Measurements from ENCODE around the gene PRLH.
"Not testable (repeated sequence)": the region's sequence is repeated elsewhere in the genome, so short reads cannot be mapped to it uniquely, and the experiment has no call there.

The PRLH gene

GRCh38 chr2:237583385-237584295 is 17.3 kb downstream of the PRLH start:
- DNase-seq = no peak

- DNase-seq = no peak
Observed at GRCh38 chr2:237585590-237586221, 19.3 kb downstream of the PRLH start.

- no peak for DNase-seq
Observed at GRCh38 chr2:237588044-237588696, 21.8 kb downstream of the PRLH start.

GRCh38 chr2:237590272-237591140 is 24.1 kb downstream of the PRLH start, which contains the start of gene RAB17:
TSS of gene RAB17 (minus strand) at chr2:237590734. CDS start at chr2:237586154, 4,580 bp downstream.
- DNase-seq = no peak

- no peak for DNase-seq
Observed at GRCh38 chr2:237591141-237591881, 24.9 kb downstream of the PRLH start.

- DNase-seq = no peak
Observed at GRCh38 chr2:237592425-237592980, 26.1 kb downstream of the PRLH start.

- DNase-seq = no peak
Observed at GRCh38 chr2:237593036-237593435, 26.7 kb downstream of the PRLH start.

GRCh38 chr2:237593596-237594320 is 27.4 kb downstream of the PRLH start:
- DNase-seq = no peak

GRCh38 chr2:237594514-237594871 is 28.1 kb downstream of the PRLH start:
- DNase-seq = no peak

GRCh38 chr2:237595829-237596519 is 29.6 kb downstream of the PRLH start:
- DNase-seq = not testable (repeated sequence)

GRCh38 chr2:237596520-237597195 is 30.3 kb downstream of the PRLH start:
- no peak for DNase-seq

- DNase-seq = no peak
Observed at GRCh38 chr2:237597196-237598145, 31.1 kb downstream of the PRLH start.

- DNase-seq = no peak
Observed at GRCh38 chr2:237598468-237599208, 32.3 kb downstream of the PRLH start.

GRCh38 chr2:237599465-237600110 is 33.2 kb downstream of the PRLH start:
- no peak for DNase-seq

- DNase-seq = no peak
Observed at GRCh38 chr2:237600205-237600846, 34.0 kb downstream of the PRLH start.

GRCh38 chr2:237601453-237602116 is 35.2 kb downstream of the PRLH start:
- DNase-seq = no peak
